T-cell (primary cell): ENCODE data around the gene IL32. TPM values are rescaled to one million over a fixed set of nuclear protein-coding genes. Genes with fewer than 3 reads are reported as not detected.
A peak's percentile ranks its signal among the peaks of the same experiment; 100 is the strongest.
"Not testable (repeated sequence)": the region's sequence is repeated elsewhere in the genome, so short reads cannot be mapped to it uniquely, and the experiment has no call there.

ENCODE experiments used
- ATAC-seq, 4 experiments: fragments of 200-7000 bp in 3 of 4; fragments of 150-1000 bp in 1 of 4; cut with Tn5 transposase; replicated peaks in 1 of 4; 1 replicate in 3 of 4; 2 replicates in 1 of 4; pipeline ENCODE4 v1.10.0; 2021; ENCODE audit warnings: moderate library complexity in 3 of 4, mild to moderate bottlenecking in 2 of 4, moderate number of reproducible peaks in 1 of 4
- CTCF ChIA-PET, 2 donors: fragments of 300-600 bp; sonication (Branson Sonifier 250); formaldehyde crosslinking; loops; one replicate each; lab custom pipeline; 2022; ENCODE audit warnings: antibody characterized with exemption in 2 of 2; lab: Charles Lee
- POLR2A ChIA-PET, 2 donors: fragments of 300-600 bp; sonication (Branson Sonifier 250); formaldehyde crosslinking; loops; one replicate each; lab custom pipeline; 2022; ENCODE audit warnings: antibody characterized with exemption in 2 of 2; lab: Charles Lee
- DNase-seq, 35 experiments: peaks; one replicate each; pipeline versions ENCODE4 v3.0.0 to v3.0.0-alpha.2; 2013 to 2023
- H3K27ac ChIP-seq: one replicate; pipeline ENCODE4 v1.5.1; 2013; ENCODE audit warnings: low read length
- H3K27me3 ChIP-seq, 2 experiments: replicated peaks in 1 of 2; 1 replicate in 1 of 2; 2 replicates in 1 of 2; pipeline versions ENCODE4 v1.6.1 to v1.7.0; 2013; ENCODE audit warnings: low read length in 1 of 2, mixed read lengths in 1 of 2; ENCODE audit not compliant: control insufficient read depth in 2 of 2, insufficient read depth in 2 of 2; ENCODE audit errors: extremely low read depth in 1 of 2
- H3K36me3 ChIP-seq, 2 donors: 1 replicate in 1 of 2; 2 replicates in 1 of 2; pipeline versions ENCODE4 v1.6.1 to v1.7.0; 2013; ENCODE audit warnings: low read length in 1 of 2; ENCODE audit not compliant: control insufficient read depth in 2 of 2, insufficient read depth in 1 of 2; ENCODE audit errors: extremely low read depth in 1 of 2
- H3K4me1 ChIP-seq, 2 experiments: 1 replicate in 1 of 2; 2 replicates in 1 of 2; pipeline versions ENCODE4 v1.6.1 to v1.7.0; 2013; ENCODE audit warnings: low read length in 2 of 2, mixed read lengths in 1 of 2; ENCODE audit not compliant: insufficient read depth in 2 of 2, control insufficient read depth in 1 of 2; ENCODE audit errors: extremely low read depth in 1 of 2
- H3K4me3 ChIP-seq, 2 donors: 1 replicate in 1 of 2; 2 replicates in 1 of 2; pipeline versions ENCODE4 v1.5.1 to v1.7.0; 2013; ENCODE audit warnings: mild to moderate bottlenecking in 2 of 2, low read length in 1 of 2, moderate library complexity in 1 of 2; ENCODE audit not compliant: control insufficient read depth in 1 of 2; ENCODE audit errors: extremely low read depth in 1 of 2
- H3K9me3 ChIP-seq: 2 replicates; pipeline ENCODE4 v1.7.0; 2013
- H3K27ac Mint-ChIP-seq, 2 donors: one replicate each; pipeline ENCODE4 v1.8.0; 2020 to 2021; ENCODE audit warnings: mild to moderate bottlenecking in 2 of 2, mixed read lengths in 2 of 2
- H3K27me3 Mint-ChIP-seq, 2 donors: one replicate each; pipeline ENCODE4 v1.8.0; 2021 to 2022; ENCODE audit warnings: mixed read lengths in 2 of 2
- H3K36me3 Mint-ChIP-seq: one replicate; pipeline ENCODE4 v1.8.0; 2021; ENCODE audit warnings: mixed read lengths
- H3K4me1 Mint-ChIP-seq, 3 donors: one replicate each; pipeline ENCODE4 v1.8.0; 2020 to 2022; ENCODE audit warnings: mixed read lengths in 3 of 3, mild to moderate bottlenecking in 1 of 3
- H3K4me3 Mint-ChIP-seq, 3 donors: one replicate each; pipeline ENCODE4 v1.8.0; 2020 to 2022; ENCODE audit warnings: mild to moderate bottlenecking in 3 of 3, mixed read lengths in 3 of 3, moderate library complexity in 3 of 3
- H3K9me3 Mint-ChIP-seq, 3 donors: one replicate each; pipeline ENCODE4 v1.8.0; 2020 to 2022; ENCODE audit warnings: mixed read lengths in 3 of 3
- WGBS: methylation state at CpG from one replicate; pipeline ENCODE4 v1.1.5; 2013; ENCODE audit warnings: missing lambda C conversion rate; ENCODE audit not compliant: insufficient coverage; 5-methylcytosine and 5-hydroxymethylcytosine counted together
- total RNA-seq, 35 experiments: library from RNA in 6 of 35; stranded (reverse) in 6 of 35; fragments of 120-200 nt in 1 of 35; gene quantifications; one replicate each; pipeline versions ENCODE4 v1.2.1 to v1.2.4 and lab custom pipeline; 2013 to 2026

IL32 gene
- total RNA-seq, 5 donors from 2014 or later (not counting 1 experiment from before 2014, with no cell fraction given) = 736 to 1,200 (median 999) TPM

- Histone ChIP-seq H3K36me3 (peaks cover 6 to 28% of the 10 kb centered on the region in 2 donors), H3K4me1 (peaks cover 34 to 85% of the 10 kb centered on the region in 2 experiments), H3K9me3 (no peaks in the 10 kb centered on the region), H3K27me3 (no peaks in the 10 kb centered on the region), H3K27ac (peak overlapping the region; percentile 34), H3K4me3 (no peak overlapping the region)
- DNase-seq (no peak), ATAC-seq (no peak)
- no peaks in the 10 kb centered on the region for H3K27me3 Mint-ChIP-seq
- WGBS = 90% methylated on average over 5 of the region's 9 CpGs
- POLR2A ChIA-PET = interaction anchor here in 1 of 2 donors (0.7 kb wide), 2 partner anchors 21 to 330 kb away, joined by 3 read pairs; partner anchors contain the start of gene ZSCAN32
- H3K27ac Mint-ChIP-seq = peak overlapping the region; percentile 89 to 94
- CTCF ChIA-PET = no interaction called here
- H3K36me3 Mint-ChIP-seq = peaks cover 30% of the 10 kb centered on the region
- H3K9me3 Mint-ChIP-seq = no peaks in the 10 kb centered on the region
- peak overlapping the region in 1 of 3 donors; percentile 97 for H3K4me3 Mint-ChIP-seq
- H3K4me1 Mint-ChIP-seq = peaks cover 77 to 81% (median 79%) of the 10 kb centered on the region in 3 donors
These were observed 5.2 kb downstream of the IL32 start for GRCh38 chr16:3070608-3071111.

- Histone ChIP-seq H3K9me3 (no peaks in the 10 kb centered on the region), H3K4me1 (peaks cover 41 to 95% of the 10 kb centered on the region in 2 experiments), H3K27me3 (no peaks in the 10 kb centered on the region), H3K27ac (peak overlapping the region; percentile 20), H3K36me3 (peaks cover 6 to 28% of the 10 kb centered on the region in 2 donors), H3K4me3 (no peak overlapping the region)
- peak overlapping the region; percentile 89 to 94 for H3K27ac Mint-ChIP-seq
- DNase-seq = no peak
- no peaks in the 10 kb centered on the region for H3K9me3 Mint-ChIP-seq
- no peaks in the 10 kb centered on the region for H3K27me3 Mint-ChIP-seq
- ATAC-seq = no peak
- ChIA-PET CTCF (interaction anchor here in 1 of 2 donors (0.6 kb wide), 1 partner anchor 31 kb away, joined by 5 read pairs; no protein-coding TSS in a partner anchor), POLR2A (interaction anchor here in 1 of 2 donors (0.7 kb wide), 2 partner anchors 22 to 329 kb away, joined by 3 read pairs; partner anchors contain the start of gene ZSCAN32)
- 93% methylated on average over 3 of the region's 7 CpGs for WGBS
- H3K4me3 Mint-ChIP-seq = peak overlapping the region in 2 of 3 donors; percentile 4 to 97
- peaks cover 86 to 90% (median 88%) of the 10 kb centered on the region in 3 donors for H3K4me1 Mint-ChIP-seq
- peaks cover 28% of the 10 kb centered on the region for H3K36me3 Mint-ChIP-seq
These were observed 6.2 kb downstream of the IL32 start for GRCh38 chr16:3071655-3072054.

- H3K4me1 Mint-ChIP-seq = peaks cover 89 to 93% (median 91%) of the 10 kb centered on the region in 3 donors
- H3K36me3 ChIP-seq = peaks cover 6 to 28% of the 10 kb centered on the region in 2 donors
- peak overlapping the region in 2 of 3 donors; percentile 28 to 97 for H3K4me3 Mint-ChIP-seq
- H3K27ac Mint-ChIP-seq = peak overlapping the region; percentile 89 to 94
- H3K27me3 Mint-ChIP-seq, H3K9me3 Mint-ChIP-seq, H3K27me3 ChIP-seq, H3K9me3 ChIP-seq, POLR2A ChIA-PET, ATAC-seq, H3K4me3 ChIP-seq: not testable (repeated sequence)
- CTCF ChIA-PET = interaction anchor here in 1 of 2 donors (0.6 kb wide), 1 partner anchor 30 kb away, joined by 5 read pairs; no protein-coding TSS in a partner anchor
- peaks cover 41 to 99% of the 10 kb centered on the region in 2 experiments for H3K4me1 ChIP-seq
- peaks cover 26% of the 10 kb centered on the region for H3K36me3 Mint-ChIP-seq
- no CpG with 5 or more reads among the region's 4 CpGs for WGBS
- peak in 1 of 35 experiments; percentile 29 for DNase-seq
- peak overlapping the region; percentile 18 for H3K27ac ChIP-seq
These were observed 6.7 kb downstream of the IL32 start for GRCh38 chr16:3072148-3072547.

- no CpG with 5 or more reads among the region's 18 CpGs for WGBS
- H3K27me3 Mint-ChIP-seq, POLR2A ChIA-PET, H3K27me3 ChIP-seq, H3K9me3 Mint-ChIP-seq, H3K9me3 ChIP-seq, H3K4me3 ChIP-seq: not testable (repeated sequence)
- Mint-ChIP-seq H3K4me1 (peaks cover 90 to 93% (median 93%) of the 10 kb centered on the region in 3 donors), H3K36me3 (peaks cover 22% of the 10 kb centered on the region), H3K4me3 (peak overlapping the region in 1 of 3 donors; percentile 97), H3K27ac (peak overlapping the region; percentile 98 to 100)
- H3K36me3 ChIP-seq = peaks cover 6 to 24% of the 10 kb centered on the region in 2 donors
- ATAC-seq (peak in 2 of 4 experiments; percentile 3 to 4), DNase-seq (peak in 15 of 35 experiments; percentile 28 to 68 (median 50))
- H3K4me1 ChIP-seq = peaks cover 45 to 99% of the 10 kb centered on the region in 2 experiments
- CTCF ChIA-PET = interaction anchor here in 1 of 2 donors (0.6 kb wide), 1 partner anchor 30 kb away, joined by 5 read pairs; no protein-coding TSS in a partner anchor
- peak overlapping the region; percentile 93 for H3K27ac ChIP-seq
These were observed 7.3 kb downstream of the IL32 start for GRCh38 chr16:3072576-3073263.

GRCh38 chr16:3073448-3073847 lies 8.0 kb downstream of the IL32 start:
- H3K27me3 Mint-ChIP-seq = no peaks in the 10 kb centered on the region
- Histone ChIP-seq H3K27ac (peak overlapping the region; percentile 93), H3K9me3 (no peaks in the 10 kb centered on the region), H3K36me3 (peaks cover 4 to 17% of the 10 kb centered on the region in 2 donors), H3K4me3 (peak overlapping the region; percentile 23 to 53), H3K27me3 (no peaks in the 10 kb centered on the region), H3K4me1 (peaks cover 39 to 99% of the 10 kb centered on the region in 2 experiments)
- peak overlapping the region; percentile 98 to 100 for H3K27ac Mint-ChIP-seq
- H3K36me3 Mint-ChIP-seq = peaks cover 18% of the 10 kb centered on the region
- POLR2A ChIA-PET = no interaction called here
- H3K4me1 Mint-ChIP-seq = peaks cover 90 to 94% (median 93%) of the 10 kb centered on the region in 3 donors
- ATAC-seq = no peak
- peak overlapping the region; percentile 56 to 75 (median 73) for H3K4me3 Mint-ChIP-seq
- CTCF ChIA-PET = no interaction called here
- H3K9me3 Mint-ChIP-seq = no peaks in the 10 kb centered on the region
- 94% methylated on average over 6 of the region's 7 CpGs for WGBS
- DNase-seq = no peak
